K562 (cell line): ENCODE data around the gene KTI12.

ENCODE experiments used
- CTCF ChIP-seq, 3 experiments: IDR thresholded peaks in 2 of 3; conservative IDR thresholded peaks in 1 of 3; 2 replicates each; pipeline ENCODE4 v1.5.1; 2011 to 2012; ENCODE audit warnings: low read length in 3 of 3, mild to moderate bottlenecking in 3 of 3, control low read depth in 2 of 3, improper control_type of control experiment in 1 of 3, inconsistent platforms in 1 of 3, low read depth in 1 of 3, mixed read lengths in 1 of 3, moderate library complexity in 1 of 3; ENCODE audit not compliant: insufficient read depth in 2 of 3
- HMG20A ChIP-seq: fragments of 450-650 bp; formaldehyde crosslinking; conservative IDR thresholded peaks from 2 replicates; pipeline ENCODE4 v1.4.0; 2020; ENCODE audit warnings: mild to moderate bottlenecking, mixed read lengths
- MAZ ChIP-seq, 2 experiments: fragments of 450-650 bp in 1 of 2; sonication (generic) in 1 of 2; formaldehyde crosslinking; IDR thresholded peaks in 1 of 2; conservative IDR thresholded peaks in 1 of 2; 2 replicates each; pipeline versions ENCODE4 v1.4.0 to v1.5.0; 2020; ENCODE audit warnings: mild to moderate bottlenecking in 1 of 2, missing genetic modification reagents in 1 of 2
- SP1 ChIP-seq: sonication (generic); formaldehyde crosslinking; IDR thresholded peaks from 2 replicates; pipeline ENCODE4 v1.8.1; 2022; ENCODE audit warnings: mild to moderate bottlenecking, missing genetic modification reagents
- TBP ChIP-seq: optimal IDR thresholded peaks from 2 replicates; pipeline ENCODE3; 2011; ENCODE audit warnings: low read depth, low read length, improper control_type of control experiment
- YY1 ChIP-seq, 3 experiments: IDR thresholded peaks; 2 replicates each; pipeline ENCODE4 v1.6.1; 2011; ENCODE audit warnings: low read length in 2 of 3, mild to moderate bottlenecking in 2 of 3, moderate library complexity in 2 of 3, borderline replicate concordance in 1 of 3, control low read depth in 1 of 3, low read depth in 1 of 3; ENCODE audit not compliant: insufficient read depth in 3 of 3, insufficient replicate concordance in 2 of 3, control insufficient read depth in 1 of 3, insufficient read length in 1 of 3; ENCODE audit errors: extremely low read depth in 1 of 3
- ZNF23 ChIP-seq: fragments of 250-450 bp; sonication (Bioruptor Pico); IDR thresholded peaks from 2 replicates; pipeline ENCODE4 v1.4.0; 2020; ENCODE audit warnings: mild to moderate bottlenecking

- TF ChIP-seq HMG20A (CRISPR knock-in tag) (no peak), CTCF (IDR thresholded peaks at IDR 0.05 in 2 of 3, conservative IDR thresholded peaks at IDR 0.05 in 1 of 3; ENCODE audit: insufficient read depth in 2 of 3, low read depth in 1 of 3, low read length in 3 of 3) (no peak), ZNF23 (no peak), TBP (no peak), MAZ (CRISPR knock-in tag; conservative IDR thresholded peaks at IDR 0.05 in 1 of 2, IDR thresholded peaks at IDR 0.05 in 1 of 2) (no peak), YY1 (IDR thresholded peaks at IDR 0.05; ENCODE audit: borderline replicate concordance in 1 of 3, control insufficient read depth in 1 of 3, extremely low read depth in 1 of 3, insufficient read depth in 3 of 3, insufficient read length in 1 of 3, insufficient replicate concordance in 2 of 3, low read depth in 1 of 3, low read length in 2 of 3) (no peak), SP1 (no peak)
Measured at GRCh38 chr1:51998701-51999100, 34.9 kb downstream of the KTI12 start.
